ENCODE measurements around the gene TIGD4. TPM values are rescaled to one million over a fixed set of nuclear protein-coding genes. Genes with fewer than 3 reads are reported as not detected.
A peak's percentile ranks its signal among the peaks of the same experiment; 100 is the strongest.

Gene TIGD4
- total RNA-seq (2014; rRNA removed; shearing (Covaris generic); ENCODE audit: low replicate concordance) = 3.1 TPM in 1 of 2 replicates, not detected in the other

DNA sequence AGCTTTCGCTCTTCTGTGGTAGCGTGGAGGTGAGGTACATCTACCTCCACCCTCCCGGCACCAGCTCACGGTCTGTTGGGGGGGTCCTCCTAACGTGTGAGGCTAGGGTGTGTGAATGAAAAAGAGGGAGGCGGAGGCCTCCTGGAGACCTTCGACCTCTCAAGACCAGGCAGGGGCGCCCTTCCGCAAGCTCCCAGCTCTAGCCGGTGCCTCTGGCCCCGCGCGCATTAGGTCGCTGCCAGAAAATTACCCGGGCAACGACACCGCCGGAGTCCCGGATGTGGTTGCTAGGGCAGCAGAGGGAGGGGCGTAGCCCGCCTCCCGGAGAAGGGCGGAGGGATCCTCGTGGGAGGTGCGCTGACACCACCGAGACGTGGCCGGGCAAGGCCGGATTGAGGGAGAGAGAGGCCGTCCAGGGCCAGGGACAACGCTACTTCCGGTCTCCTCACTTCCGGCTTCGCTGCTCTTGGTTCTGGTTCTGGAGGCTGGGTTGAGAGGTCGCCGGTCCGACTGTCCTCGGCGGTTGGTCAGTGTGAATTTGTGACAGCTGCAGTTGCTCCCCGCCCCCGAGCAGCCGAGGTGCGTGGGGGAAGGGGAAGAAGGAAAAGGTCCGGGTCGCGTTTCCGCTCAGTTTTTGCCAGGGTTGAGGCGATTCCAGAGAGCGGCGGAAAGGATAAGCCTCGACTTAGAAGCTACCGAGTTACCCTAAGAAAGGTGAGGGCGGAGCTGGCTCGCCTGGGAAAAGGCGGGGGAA, at the start of gene TIGD4, which contains the start of gene ARFIP1:
Gene TIGD4 (minus strand): TSS at position 218 of the 754 bp plus-strand sequence. CDS start 8,726 bp downstream, outside the sequence.
Gene ARFIP1 (plus strand): TSS at position 442 of the 754 bp plus-strand sequence. CDS start 49,680 bp downstream, outside the sequence.
- H3K36me3 ChIP-seq (ENCODE audit: insufficient read depth, low read length) = no peaks in the 10 kb centered on the region
- H3K9ac ChIP-seq (ENCODE audit: low read length) = peak within 1 kb of the TSS; percentile 87
- peak within 1 kb of the TSS; percentile 85 for H3K4me2 ChIP-seq (ENCODE audit: low read depth, low read length, poor library complexity, severe bottlenecking)
- H3K9me2 ChIP-seq (replicated peaks; ENCODE audit: insufficient read depth, low read length) = no peaks in the 10 kb centered on the region
- no peaks in the 10 kb centered on the region for H3K27me3 ChIP-seq (ENCODE audit: low read length)
- H3K79me2 ChIP-seq (ENCODE audit: low read length) = peaks cover 54% of the 10 kb centered on the region
- H3K27ac ChIP-seq (ENCODE audit: low read length) = peak within 1 kb of the TSS; percentile 42
- peak; percentile 99 for DNase-seq
- H3K9me3 ChIP-seq (ENCODE audit: low read length) = no peaks in the 10 kb centered on the region
- peak within 1 kb of the TSS; percentile 88 for H2AFZ ChIP-seq (ENCODE audit: low read length)
- H3K4me1 ChIP-seq (ENCODE audit: low read length) = peaks cover 52% of the 10 kb centered on the region
- peaks cover 18% of the 10 kb centered on the region; the same call in 1 of the 2 replicates for H4K20me1 ChIP-seq (ENCODE audit: insufficient read depth, low read depth, low read length)
- H3K4me3 ChIP-seq (ENCODE audit: low read length) = peak within 1 kb of the TSS; percentile 92

DNA sequence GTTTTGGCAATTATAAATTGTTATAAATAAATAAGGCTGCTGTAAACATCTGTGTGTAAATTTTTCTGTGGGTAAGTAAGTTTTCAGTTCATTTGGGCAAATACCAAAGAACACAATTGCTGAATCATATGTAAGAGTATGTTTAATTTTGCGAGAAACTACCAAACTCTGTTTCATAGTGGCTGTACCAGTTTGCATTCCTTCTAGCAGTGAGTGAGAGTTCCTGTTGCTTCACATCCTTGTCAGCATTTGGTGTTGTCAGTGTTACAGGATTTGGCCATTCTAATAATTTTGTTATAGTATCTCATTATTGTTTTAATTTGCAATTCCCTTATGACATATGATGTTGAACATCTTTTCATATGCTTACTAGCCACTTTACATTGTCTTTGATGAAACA, 48.6 kb upstream of the TIGD4 start:
- Histone ChIP-seq H3K27ac (ENCODE audit: low read length) (no peak overlapping the region), H3K27me3 (ENCODE audit: low read length) (no peaks in the 10 kb centered on the region), H2AFZ (ENCODE audit: low read length) (no peak overlapping the region), H3K4me2 (ENCODE audit: low read depth, low read length, poor library complexity, severe bottlenecking) (no peak overlapping the region), H3K9ac (ENCODE audit: low read length) (no peak overlapping the region), H3K4me3 (ENCODE audit: low read length) (no peak overlapping the region), H3K9me2 (replicated peaks; ENCODE audit: insufficient read depth, low read length) (no peaks in the 10 kb centered on the region), H4K20me1 (ENCODE audit: insufficient read depth, low read depth, low read length) (no peaks in the 10 kb centered on the region), H3K4me1 (ENCODE audit: low read length) (no peaks in the 10 kb centered on the region), H3K79me2 (ENCODE audit: low read length) (peaks cover 33% of the 10 kb centered on the region), H3K9me3 (ENCODE audit: low read length) (0 out of 2 replicates have a peak, but pooled peaks cover 1% of the 10 kb centered on the region), H3K36me3 (ENCODE audit: insufficient read depth, low read length) (peaks cover 23% of the 10 kb centered on the region; the same call in 1 of the 2 replicates)
- no peak for DNase-seq

DNA sequence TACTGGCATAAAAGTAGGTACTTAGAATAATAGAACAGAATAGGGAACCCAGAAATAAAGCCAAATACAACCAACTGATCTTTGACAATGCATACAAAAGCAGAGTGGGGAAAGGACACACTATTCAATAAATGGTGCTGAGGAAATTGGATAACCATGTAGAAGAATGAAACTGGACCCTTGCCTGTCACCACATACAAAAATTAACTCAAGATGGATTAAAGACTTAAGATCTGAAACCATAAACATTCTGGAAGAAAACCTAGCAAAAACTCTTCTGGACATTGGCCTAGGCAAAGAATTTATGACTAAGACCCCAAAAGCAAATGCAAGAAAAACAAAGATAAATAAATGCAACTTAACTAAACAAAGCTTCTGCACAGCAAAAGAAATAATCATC, 45.8 kb upstream of the TIGD4 start:
- Histone ChIP-seq H3K4me2 (ENCODE audit: low read depth, low read length, poor library complexity, severe bottlenecking) (no peak overlapping the region), H2AFZ (ENCODE audit: low read length) (no peak overlapping the region), H3K36me3 (ENCODE audit: insufficient read depth, low read length) (no peaks in the 10 kb centered on the region), H3K9me2 (replicated peaks; ENCODE audit: insufficient read depth, low read length) (no peaks in the 10 kb centered on the region), H4K20me1 (ENCODE audit: insufficient read depth, low read depth, low read length) (no peaks in the 10 kb centered on the region), H3K79me2 (ENCODE audit: low read length) (peaks cover 19% of the 10 kb centered on the region), H3K27me3 (ENCODE audit: low read length) (no peaks in the 10 kb centered on the region), H3K9me3 (ENCODE audit: low read length) (no peaks in the 10 kb centered on the region), H3K4me1 (ENCODE audit: low read length) (no peaks in the 10 kb centered on the region), H3K4me3 (ENCODE audit: low read length) (no peak overlapping the region), H3K9ac (ENCODE audit: low read length) (no peak overlapping the region), H3K27ac (ENCODE audit: low read length) (no peak overlapping the region)
- DNase-seq = no peak

- no peak overlapping the region for H3K27ac ChIP-seq (ENCODE audit: low read length)
- H3K9ac ChIP-seq (ENCODE audit: low read length) = no peak overlapping the region
- no peak for DNase-seq
- no peaks in the 10 kb centered on the region for H3K9me2 ChIP-seq (replicated peaks; ENCODE audit: insufficient read depth, low read length)
- H2AFZ ChIP-seq (ENCODE audit: low read length) = no peak overlapping the region
- H3K4me1 ChIP-seq (ENCODE audit: low read length) = no peaks in the 10 kb centered on the region
- no peaks in the 10 kb centered on the region for H3K9me3 ChIP-seq (ENCODE audit: low read length)
- no peaks in the 10 kb centered on the region for H4K20me1 ChIP-seq (ENCODE audit: insufficient read depth, low read depth, low read length)
- H3K79me2 ChIP-seq (ENCODE audit: low read length) = peaks cover 24% of the 10 kb centered on the region
- H3K4me3 ChIP-seq (ENCODE audit: low read length) = no peak overlapping the region
- H3K27me3 ChIP-seq (ENCODE audit: low read length) = no peaks in the 10 kb centered on the region
- no peak overlapping the region for H3K4me2 ChIP-seq (ENCODE audit: low read depth, low read length, poor library complexity, severe bottlenecking)
- no peaks in the 10 kb centered on the region for H3K36me3 ChIP-seq (ENCODE audit: insufficient read depth, low read length)
These were observed 45.0 kb upstream of the TIGD4 start for GRCh38 chr4:152824561-152824960.

- no peaks in the 10 kb centered on the region for H4K20me1 ChIP-seq (ENCODE audit: insufficient read depth, low read depth, low read length)
- no peaks in the 10 kb centered on the region for H3K9me2 ChIP-seq (replicated peaks; ENCODE audit: insufficient read depth, low read length)
- H3K4me2 ChIP-seq (ENCODE audit: low read depth, low read length, poor library complexity, severe bottlenecking) = no peak overlapping the region
- no peaks in the 10 kb centered on the region for H3K9me3 ChIP-seq (ENCODE audit: low read length)
- H3K4me1 ChIP-seq (ENCODE audit: low read length) = no peaks in the 10 kb centered on the region
- H3K36me3 ChIP-seq (ENCODE audit: insufficient read depth, low read length) = no peaks in the 10 kb centered on the region
- peaks cover 30% of the 10 kb centered on the region for H3K79me2 ChIP-seq (ENCODE audit: low read length)
- no peak overlapping the region for H3K27ac ChIP-seq (ENCODE audit: low read length)
- DNase-seq = no peak
- H3K9ac ChIP-seq (ENCODE audit: low read length) = no peak overlapping the region
- no peak overlapping the region for H2AFZ ChIP-seq (ENCODE audit: low read length)
- H3K27me3 ChIP-seq (ENCODE audit: low read length) = no peaks in the 10 kb centered on the region
- no peak overlapping the region for H3K4me3 ChIP-seq (ENCODE audit: low read length)
These were observed 42.8 kb upstream of the TIGD4 start for GRCh38 chr4:152822323-152822722.

- Histone ChIP-seq H3K4me1 (ENCODE audit: low read length) (no peaks in the 10 kb centered on the region), H3K36me3 (ENCODE audit: insufficient read depth, low read length) (0 out of 2 replicates have a peak, but pooled peaks cover 6% of the 10 kb centered on the region), H4K20me1 (ENCODE audit: insufficient read depth, low read depth, low read length) (peaks cover 3% of the 10 kb centered on the region; the same call in 1 of the 2 replicates), H3K27me3 (ENCODE audit: low read length) (no peaks in the 10 kb centered on the region), H2AFZ (ENCODE audit: low read length) (no peak overlapping the region), H3K79me2 (ENCODE audit: low read length) (peaks cover 43% of the 10 kb centered on the region), H3K9me3 (ENCODE audit: low read length) (no peaks in the 10 kb centered on the region), H3K9ac (ENCODE audit: low read length) (no peak overlapping the region), H3K27ac (ENCODE audit: low read length) (no peak overlapping the region), H3K9me2 (replicated peaks; ENCODE audit: insufficient read depth, low read length) (no peaks in the 10 kb centered on the region), H3K4me2 (ENCODE audit: low read depth, low read length, poor library complexity, severe bottlenecking) (no peak overlapping the region), H3K4me3 (ENCODE audit: low read length) (no peak overlapping the region)
- no peak for DNase-seq
These were observed 40.5 kb upstream of the TIGD4 start for GRCh38 chr4:152820073-152820472.

DNA sequence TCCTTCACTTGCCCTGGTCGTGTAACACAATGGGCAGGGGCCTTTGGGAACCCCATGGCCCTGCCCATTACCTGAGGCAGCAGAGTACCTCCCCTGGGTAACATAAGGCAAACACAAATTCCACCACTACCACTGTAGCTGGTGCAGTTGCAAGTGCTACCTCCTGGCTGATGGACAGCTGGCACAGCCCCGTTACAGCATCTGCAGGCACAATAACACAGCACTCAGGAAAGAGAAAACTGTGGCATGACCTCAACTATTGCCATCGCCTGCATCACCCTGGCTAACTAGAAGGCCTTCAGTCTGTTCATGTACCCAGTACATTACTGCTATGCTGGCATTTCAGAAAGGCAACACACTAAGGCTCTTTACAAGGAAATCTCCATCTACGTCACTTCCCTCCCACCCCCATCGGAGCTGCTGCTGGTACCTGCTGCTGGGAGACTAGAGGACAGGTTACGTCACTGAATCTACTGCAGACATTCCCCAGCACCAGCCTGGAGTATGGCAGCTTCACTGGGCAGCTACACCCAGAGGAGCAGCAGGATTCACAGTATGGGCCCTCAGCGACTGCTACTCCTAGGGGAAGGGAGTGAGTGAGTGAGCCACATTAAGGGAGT, 39.6 kb upstream of the TIGD4 start:
- Histone ChIP-seq H3K4me3 (ENCODE audit: low read length) (no peak overlapping the region), H4K20me1 (ENCODE audit: insufficient read depth, low read depth, low read length) (peaks cover 3% of the 10 kb centered on the region; the same call in 1 of the 2 replicates), H3K36me3 (ENCODE audit: insufficient read depth, low read length) (0 out of 2 replicates have a peak, but pooled peaks cover 6% of the 10 kb centered on the region), H3K27ac (ENCODE audit: low read length) (no peak overlapping the region), H3K4me1 (ENCODE audit: low read length) (no peaks in the 10 kb centered on the region), H3K9me2 (replicated peaks; ENCODE audit: insufficient read depth, low read length) (no peaks in the 10 kb centered on the region), H2AFZ (ENCODE audit: low read length) (no peak overlapping the region), H3K9me3 (ENCODE audit: low read length) (no peaks in the 10 kb centered on the region), H3K9ac (ENCODE audit: low read length) (no peak overlapping the region), H3K4me2 (ENCODE audit: low read depth, low read length, poor library complexity, severe bottlenecking) (no peak overlapping the region), H3K79me2 (ENCODE audit: low read length) (peaks cover 52% of the 10 kb centered on the region), H3K27me3 (ENCODE audit: low read length) (no peaks in the 10 kb centered on the region)
- DNase-seq = no peak

GRCh38 chr4:152817331-152817730, 37.8 kb upstream of the TIGD4 start:
- Histone ChIP-seq H3K27me3 (ENCODE audit: low read length) (no peaks in the 10 kb centered on the region), H3K27ac (ENCODE audit: low read length) (no peak overlapping the region), H3K9me3 (ENCODE audit: low read length) (no peaks in the 10 kb centered on the region), H3K9me2 (replicated peaks; ENCODE audit: insufficient read depth, low read length) (no peaks in the 10 kb centered on the region), H3K4me3 (ENCODE audit: low read length) (no peak overlapping the region), H3K36me3 (ENCODE audit: insufficient read depth, low read length) (0 out of 2 replicates have a peak, but pooled peaks cover 6% of the 10 kb centered on the region), H2AFZ (ENCODE audit: low read length) (no peak overlapping the region), H3K4me2 (ENCODE audit: low read depth, low read length, poor library complexity, severe bottlenecking) (no peak overlapping the region), H3K9ac (ENCODE audit: low read length) (no peak overlapping the region), H4K20me1 (ENCODE audit: insufficient read depth, low read depth, low read length) (peaks cover 3% of the 10 kb centered on the region; the same call in 1 of the 2 replicates), H3K79me2 (ENCODE audit: low read length) (peaks cover 67% of the 10 kb centered on the region), H3K4me1 (ENCODE audit: low read length) (no peaks in the 10 kb centered on the region)
- no peak for DNase-seq

Data from Karpas-422 (cell line).